Panc1 (cell line): ENCODE data around the gene LONP1. TPM values are rescaled to one million over a fixed set of nuclear protein-coding genes. Genes with fewer than 3 reads are reported as not detected.
A peak's percentile ranks its signal among the peaks of the same experiment; 100 is the strongest.
"Not testable (repeated sequence)": the region's sequence is repeated elsewhere in the genome, so short reads cannot be mapped to it uniquely, and the experiment has no call there.

ENCODE experiments used
- ATAC-seq: fragments of 200-7000 bp; cut with Tn5 transposase; 2 replicates; pipeline ENCODE4 v1.9.1; 2020; ENCODE audit warnings: mild to moderate bottlenecking, moderate library complexity
- BruUV-seq: library from RNA; stranded (reverse); fragments of 400-500 nt; replicated peaks from 2 replicates; lab custom pipeline; 2021; lab: Mats Ljungman, UMichigan
- CTCF ChIA-PET: fragments of 300-600 bp; sonication (Branson Sonifier 250); formaldehyde crosslinking; loops from one replicate; lab custom pipeline; 2022; ENCODE audit warnings: antibody characterized with exemption; lab: Charles Lee
- POLR2A ChIA-PET: fragments of 300-600 bp; sonication (Branson Sonifier 250); formaldehyde crosslinking; loops from one replicate; lab custom pipeline; 2022; ENCODE audit warnings: antibody characterized with exemption; lab: Charles Lee
- DNase-seq: peaks from one replicate; pipeline ENCODE4 v3.0.0-alpha.2; 2010; ENCODE audit warnings: low read depth, low spot score
- H3K27ac ChIP-seq: 2 replicates; pipeline ENCODE4 v1.5.1; 2011; ENCODE audit warnings: mild to moderate bottlenecking, low read length, inconsistent platforms
- H3K27me3 ChIP-seq: fragments of 200-500 bp; sonication (Bioruptor generic); 2 replicates; pipeline ENCODE4 v1.6.0; 2014; ENCODE audit warnings: low read length, inconsistent platforms; ENCODE audit not compliant: control insufficient read depth, insufficient read depth
- H3K36me3 ChIP-seq: fragments of 200-500 bp; sonication (Bioruptor generic); 2 replicates; pipeline ENCODE4 v1.5.1; 2014; ENCODE audit warnings: inconsistent platforms, mild to moderate bottlenecking, low read length, moderate library complexity; ENCODE audit not compliant: control insufficient read depth, insufficient read depth
- H3K4me1 ChIP-seq: 2 replicates; pipeline ENCODE4 v1.5.1; 2011; ENCODE audit warnings: inconsistent platforms, mild to moderate bottlenecking, low read length, moderate library complexity; ENCODE audit not compliant: control insufficient read depth, insufficient read depth
- H3K4me3 ChIP-seq, 2 experiments: 2 replicates each; pipeline ENCODE4 v1.5.1; 2011 to 2012; ENCODE audit warnings: low read depth in 2 of 2, low read length in 2 of 2, mild to moderate bottlenecking in 2 of 2, inconsistent platforms in 1 of 2, moderate library complexity in 1 of 2
- H3K9me3 ChIP-seq: fragments of 200-500 bp; sonication (Bioruptor generic); 2 replicates; pipeline ENCODE4 v1.5.1; 2014; ENCODE audit warnings: low read depth, mild to moderate bottlenecking, inconsistent platforms, low read length, moderate library complexity; ENCODE audit not compliant: control insufficient read depth, insufficient read depth
- CTCF ChIP-seq: fragments of 450-650 bp; IDR thresholded peaks from 2 replicates; pipeline ENCODE4 v1.5.1; 2017; ENCODE audit warnings: mild to moderate bottlenecking
- SIN3A ChIP-seq: IDR thresholded peaks from 2 replicates; pipeline ENCODE4 v1.6.1; 2012; ENCODE audit warnings: low read depth, mild to moderate bottlenecking, low read length, moderate library complexity, borderline replicate concordance; ENCODE audit not compliant: insufficient read depth
- TCF7L2 ChIP-seq: IDR thresholded peaks from 2 replicates; pipeline ENCODE4 v1.6.1; 2011; ENCODE audit warnings: mild to moderate bottlenecking, low read depth, low read length, inconsistent platforms
- in situ Hi-C: cut with HindIII; loops from 2 replicates; pipeline ENCODE4 v1.10.0; 2016; ENCODE audit warnings: low sequenced_read_pairs, low pct_unique_long_range_greater_than_20kb
- intact Hi-C: fragments of 100-400 bp; cut with micrococcal nuclease; formaldehyde crosslinking; loops from one replicate; pipeline ENCODE4 v1.10.0; 2022; ENCODE audit not compliant: unreplicated experiment
- total RNA-seq: library from RNA; stranded (reverse); gene quantifications from one replicate; pipeline ENCODE4 v1.2.1, GENCODE V29; 2021; ENCODE audit not compliant: unreplicated experiment
- TF ChIP-seq, protein P1 (sequence below), 2 experiments: IDR thresholded peaks; 2 replicates each; pipeline ENCODE4 v1.6.1; 2011 to 2012; ENCODE audit warnings: low read depth in 2 of 2, control low read depth in 1 of 2, low read length in 1 of 2, mild to moderate bottlenecking in 1 of 2, moderate library complexity in 1 of 2; ENCODE audit not compliant: insufficient read depth in 1 of 2

Gene LONP1
- total RNA-seq, 1 experiment from 2014 or later, result 93.0 TPM

- POLR2A ChIA-PET, H3K4me1 ChIP-seq, ATAC-seq, H3K27ac ChIP-seq, H3K4me3 ChIP-seq, H3K9me3 ChIP-seq, in situ Hi-C loops, CTCF ChIA-PET, DNase-seq, H3K27me3 ChIP-seq, BruUV-seq, H3K36me3 ChIP-seq, intact Hi-C loops: not testable (repeated sequence)
Measured at GRCh38 chr19:5688262-5688881, 31.6 kb downstream of the LONP1 start.

- in situ Hi-C loops, result no loop called here
- peaks cover 7% of the 10 kb centered on the region; the same call in 1 of the 2 replicates for H3K36me3 ChIP-seq
- peak overlapping the region; percentile 36 to 46 for H3K4me3 ChIP-seq
- no peaks in the 10 kb centered on the region for H3K27me3 ChIP-seq
- ATAC-seq (no peak), DNase-seq (no peak)
- ChIA-PET POLR2A (no interaction called here), CTCF (no interaction called here)
- intact Hi-C loops, result no loop called here
- BruUV-seq, result no TSS peak
- no peak overlapping the region for H3K27ac ChIP-seq
- TF ChIP-seq, protein P1, sequence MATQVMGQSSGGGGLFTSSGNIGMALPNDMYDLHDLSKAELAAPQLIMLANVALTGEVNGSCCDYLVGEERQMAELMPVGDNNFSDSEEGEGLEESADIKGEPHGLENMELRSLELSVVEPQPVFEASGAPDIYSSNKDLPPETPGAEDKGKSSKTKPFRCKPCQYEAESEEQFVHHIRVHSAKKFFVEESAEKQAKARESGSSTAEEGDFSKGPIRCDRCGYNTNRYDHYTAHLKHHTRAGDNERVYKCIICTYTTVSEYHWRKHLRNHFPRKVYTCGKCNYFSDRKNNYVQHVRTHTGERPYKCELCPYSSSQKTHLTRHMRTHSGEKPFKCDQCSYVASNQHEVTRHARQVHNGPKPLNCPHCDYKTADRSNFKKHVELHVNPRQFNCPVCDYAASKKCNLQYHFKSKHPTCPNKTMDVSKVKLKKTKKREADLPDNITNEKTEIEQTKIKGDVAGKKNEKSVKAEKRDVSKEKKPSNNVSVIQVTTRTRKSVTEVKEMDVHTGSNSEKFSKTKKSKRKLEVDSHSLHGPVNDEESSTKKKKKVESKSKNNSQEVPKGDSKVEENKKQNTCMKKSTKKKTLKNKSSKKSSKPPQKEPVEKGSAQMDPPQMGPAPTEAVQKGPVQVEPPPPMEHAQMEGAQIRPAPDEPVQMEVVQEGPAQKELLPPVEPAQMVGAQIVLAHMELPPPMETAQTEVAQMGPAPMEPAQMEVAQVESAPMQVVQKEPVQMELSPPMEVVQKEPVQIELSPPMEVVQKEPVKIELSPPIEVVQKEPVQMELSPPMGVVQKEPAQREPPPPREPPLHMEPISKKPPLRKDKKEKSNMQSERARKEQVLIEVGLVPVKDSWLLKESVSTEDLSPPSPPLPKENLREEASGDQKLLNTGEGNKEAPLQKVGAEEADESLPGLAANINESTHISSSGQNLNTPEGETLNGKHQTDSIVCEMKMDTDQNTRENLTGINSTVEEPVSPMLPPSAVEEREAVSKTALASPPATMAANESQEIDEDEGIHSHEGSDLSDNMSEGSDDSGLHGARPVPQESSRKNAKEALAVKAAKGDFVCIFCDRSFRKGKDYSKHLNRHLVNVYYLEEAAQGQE (IDR thresholded peaks at IDR 0.05; ENCODE audit: insufficient read depth in 1 of 2, low read depth in 2 of 2, low read length in 1 of 2), result no peak
- TF ChIP-seq SIN3A, result no peak
- no peak for TF ChIP-seq TCF7L2
- peak; percentile 69 for TF ChIP-seq CTCF
- H3K4me1 ChIP-seq, result peaks cover 3% of the 10 kb centered on the region
- H3K9me3 ChIP-seq, result no peaks in the 10 kb centered on the region
Measured at GRCh38 chr19:5687360-5688198, 32.4 kb downstream of the LONP1 start.
